OCI-LY1 (cell line): ENCODE measurements around the gene ADRB1.

ENCODE experiments used
- EZH2 ChIP-seq: fragments of 200-600 bp; sonication (generic), shearing (Covaris generic); IDR thresholded peaks from 2 replicates; pipeline ENCODE4 v1.8.0; 2017; ENCODE audit warnings: borderline replicate concordance, mixed run types, mild to moderate bottlenecking, antibody characterized with exemption, low read length, moderate library complexity, mixed read lengths
- TF ChIP-seq, protein P1 (sequence below): fragments of 200-600 bp; sonication (generic), shearing (Covaris generic); IDR thresholded peaks from 2 replicates; pipeline ENCODE4 v1.5.1; 2017; ENCODE audit warnings: mild to moderate bottlenecking, antibody characterized with exemption, low read length, moderate library complexity, mixed read lengths

DNA sequence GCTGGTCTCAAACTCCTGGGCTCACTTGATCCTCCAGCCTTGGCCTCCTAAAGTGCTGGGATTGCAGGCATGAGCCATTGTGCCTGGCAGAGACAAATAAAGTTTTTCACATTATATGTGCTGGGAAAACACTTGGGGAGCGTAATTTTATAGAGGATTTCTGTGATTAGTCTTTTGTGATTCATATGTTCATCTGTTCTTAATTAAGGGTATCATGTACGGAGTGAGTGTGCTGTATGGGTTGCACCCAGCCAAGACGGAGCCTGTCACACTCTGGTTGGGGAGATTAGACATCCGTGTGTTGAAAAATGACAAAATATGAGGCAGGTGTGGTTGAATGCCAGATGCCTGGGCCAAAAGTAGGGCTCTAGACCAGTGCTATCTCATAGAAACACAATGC is 10.3 kb downstream of the ADRB1 start:
- TF ChIP-seq, protein P1, sequence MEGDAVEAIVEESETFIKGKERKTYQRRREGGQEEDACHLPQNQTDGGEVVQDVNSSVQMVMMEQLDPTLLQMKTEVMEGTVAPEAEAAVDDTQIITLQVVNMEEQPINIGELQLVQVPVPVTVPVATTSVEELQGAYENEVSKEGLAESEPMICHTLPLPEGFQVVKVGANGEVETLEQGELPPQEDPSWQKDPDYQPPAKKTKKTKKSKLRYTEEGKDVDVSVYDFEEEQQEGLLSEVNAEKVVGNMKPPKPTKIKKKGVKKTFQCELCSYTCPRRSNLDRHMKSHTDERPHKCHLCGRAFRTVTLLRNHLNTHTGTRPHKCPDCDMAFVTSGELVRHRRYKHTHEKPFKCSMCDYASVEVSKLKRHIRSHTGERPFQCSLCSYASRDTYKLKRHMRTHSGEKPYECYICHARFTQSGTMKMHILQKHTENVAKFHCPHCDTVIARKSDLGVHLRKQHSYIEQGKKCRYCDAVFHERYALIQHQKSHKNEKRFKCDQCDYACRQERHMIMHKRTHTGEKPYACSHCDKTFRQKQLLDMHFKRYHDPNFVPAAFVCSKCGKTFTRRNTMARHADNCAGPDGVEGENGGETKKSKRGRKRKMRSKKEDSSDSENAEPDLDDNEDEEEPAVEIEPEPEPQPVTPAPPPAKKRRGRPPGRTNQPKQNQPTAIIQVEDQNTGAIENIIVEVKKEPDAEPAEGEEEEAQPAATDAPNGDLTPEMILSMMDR: no peak
- TF ChIP-seq EZH2: no peak
